ENCODE data around the gene PARVA.

PARVA gene

DNA sequence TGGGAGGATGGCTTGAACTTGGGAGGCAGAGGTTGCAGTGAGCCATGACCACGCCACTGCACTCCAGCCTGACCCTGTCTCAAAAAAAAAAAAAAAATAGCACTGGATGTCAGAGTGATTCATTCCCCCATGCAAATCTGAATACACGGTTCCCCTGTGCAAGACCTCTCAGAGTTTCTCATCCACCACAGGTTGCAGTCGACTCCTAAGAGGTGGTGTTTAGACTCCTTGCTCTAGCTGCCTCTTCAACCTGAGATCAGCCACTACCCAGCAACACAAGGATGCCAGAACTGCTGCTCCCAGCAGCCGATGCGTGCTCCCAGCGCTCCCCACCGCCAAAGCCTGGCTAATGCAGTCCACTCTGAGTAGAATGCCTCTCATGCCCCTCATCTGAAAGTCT, 97.5 kb downstream of the PARVA start:
- no peak for TF ChIP-seq EGR1 (IDR thresholded peaks at IDR 0.05)
- no peak for TF ChIP-seq EP300 (IDR thresholded peaks at IDR 0.05; ENCODE audit: borderline replicate concordance)
- TF ChIP-seq FOXM1 (IDR thresholded peaks at IDR 0.05; ENCODE audit: borderline replicate concordance, low read depth), result no peak
- TF ChIP-seq CEBPB (IDR thresholded peaks at IDR 0.05), result no peak
- TF ChIP-seq, protein P1, sequence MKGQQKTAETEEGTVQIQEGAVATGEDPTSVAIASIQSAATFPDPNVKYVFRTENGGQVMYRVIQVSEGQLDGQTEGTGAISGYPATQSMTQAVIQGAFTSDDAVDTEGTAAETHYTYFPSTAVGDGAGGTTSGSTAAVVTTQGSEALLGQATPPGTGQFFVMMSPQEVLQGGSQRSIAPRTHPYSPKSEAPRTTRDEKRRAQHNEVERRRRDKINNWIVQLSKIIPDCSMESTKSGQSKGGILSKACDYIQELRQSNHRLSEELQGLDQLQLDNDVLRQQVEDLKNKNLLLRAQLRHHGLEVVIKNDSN (IDR thresholded peaks at IDR 0.05), result no peak
- TF ChIP-seq TEAD4 (IDR thresholded peaks at IDR 0.05), result no peak
- TF ChIP-seq TAF1 (IDR thresholded peaks at IDR 0.05; ENCODE audit: low read depth), result no peak
- TF ChIP-seq, protein P2, sequence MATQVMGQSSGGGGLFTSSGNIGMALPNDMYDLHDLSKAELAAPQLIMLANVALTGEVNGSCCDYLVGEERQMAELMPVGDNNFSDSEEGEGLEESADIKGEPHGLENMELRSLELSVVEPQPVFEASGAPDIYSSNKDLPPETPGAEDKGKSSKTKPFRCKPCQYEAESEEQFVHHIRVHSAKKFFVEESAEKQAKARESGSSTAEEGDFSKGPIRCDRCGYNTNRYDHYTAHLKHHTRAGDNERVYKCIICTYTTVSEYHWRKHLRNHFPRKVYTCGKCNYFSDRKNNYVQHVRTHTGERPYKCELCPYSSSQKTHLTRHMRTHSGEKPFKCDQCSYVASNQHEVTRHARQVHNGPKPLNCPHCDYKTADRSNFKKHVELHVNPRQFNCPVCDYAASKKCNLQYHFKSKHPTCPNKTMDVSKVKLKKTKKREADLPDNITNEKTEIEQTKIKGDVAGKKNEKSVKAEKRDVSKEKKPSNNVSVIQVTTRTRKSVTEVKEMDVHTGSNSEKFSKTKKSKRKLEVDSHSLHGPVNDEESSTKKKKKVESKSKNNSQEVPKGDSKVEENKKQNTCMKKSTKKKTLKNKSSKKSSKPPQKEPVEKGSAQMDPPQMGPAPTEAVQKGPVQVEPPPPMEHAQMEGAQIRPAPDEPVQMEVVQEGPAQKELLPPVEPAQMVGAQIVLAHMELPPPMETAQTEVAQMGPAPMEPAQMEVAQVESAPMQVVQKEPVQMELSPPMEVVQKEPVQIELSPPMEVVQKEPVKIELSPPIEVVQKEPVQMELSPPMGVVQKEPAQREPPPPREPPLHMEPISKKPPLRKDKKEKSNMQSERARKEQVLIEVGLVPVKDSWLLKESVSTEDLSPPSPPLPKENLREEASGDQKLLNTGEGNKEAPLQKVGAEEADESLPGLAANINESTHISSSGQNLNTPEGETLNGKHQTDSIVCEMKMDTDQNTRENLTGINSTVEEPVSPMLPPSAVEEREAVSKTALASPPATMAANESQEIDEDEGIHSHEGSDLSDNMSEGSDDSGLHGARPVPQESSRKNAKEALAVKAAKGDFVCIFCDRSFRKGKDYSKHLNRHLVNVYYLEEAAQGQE (IDR thresholded peaks at IDR 0.05; ENCODE audit: low read depth), result no peak
- TF ChIP-seq YY1 (IDR thresholded peaks at IDR 0.05; ENCODE audit: low read depth), result no peak
- TF ChIP-seq NFIC (IDR thresholded peaks at IDR 0.05), result no peak
- no peak for TF ChIP-seq CREB1 (IDR thresholded peaks at IDR 0.05; ENCODE audit: low read depth)

DNA sequence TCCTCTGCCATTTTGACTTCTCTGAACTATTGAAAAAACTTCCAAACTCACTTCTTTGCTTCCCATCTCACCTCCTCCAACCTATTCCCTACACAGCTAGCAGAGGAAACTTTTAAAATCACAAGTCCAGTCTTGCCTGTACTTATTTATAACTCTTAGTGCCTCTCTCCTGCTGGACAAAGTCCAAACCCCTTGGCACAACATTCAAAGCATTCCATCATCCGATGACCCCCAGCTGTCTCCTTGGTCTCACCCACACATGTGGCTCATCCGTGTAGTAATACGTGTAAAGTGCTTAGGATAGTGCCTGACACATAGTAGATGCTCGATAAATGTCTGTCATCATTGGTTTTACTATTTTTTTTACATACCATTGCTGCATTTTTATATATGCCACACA, 101.4 kb downstream of the PARVA start:
- TF ChIP-seq, protein P1 (IDR thresholded peaks at IDR 0.05), result no peak
- TF ChIP-seq ZBTB7A (IDR thresholded peaks at IDR 0.05; ENCODE audit: low read depth) (no peak), YY1 (IDR thresholded peaks at IDR 0.05; ENCODE audit: low read depth) (no peak), TEAD4 (IDR thresholded peaks at IDR 0.05) (no peak), CREB1 (IDR thresholded peaks at IDR 0.05; ENCODE audit: low read depth) (no peak), TAF1 (IDR thresholded peaks at IDR 0.05; ENCODE audit: low read depth) (no peak), EGR1 (IDR thresholded peaks at IDR 0.05) (no peak), TCF12 (IDR thresholded peaks at IDR 0.05; ENCODE audit: low read depth) (no peak), FOXM1 (IDR thresholded peaks at IDR 0.05; ENCODE audit: borderline replicate concordance, low read depth) (no peak), EP300 (IDR thresholded peaks at IDR 0.05; ENCODE audit: borderline replicate concordance) (no peak), NFIC (IDR thresholded peaks at IDR 0.05) (no peak), RAD21 (IDR thresholded peaks at IDR 0.05; ENCODE audit: low read depth) (no peak), CEBPB (IDR thresholded peaks at IDR 0.05) (no peak)
- TF ChIP-seq, protein P2 (IDR thresholded peaks at IDR 0.05; ENCODE audit: low read depth), result no peak
- TF ChIP-seq, protein P3, sequence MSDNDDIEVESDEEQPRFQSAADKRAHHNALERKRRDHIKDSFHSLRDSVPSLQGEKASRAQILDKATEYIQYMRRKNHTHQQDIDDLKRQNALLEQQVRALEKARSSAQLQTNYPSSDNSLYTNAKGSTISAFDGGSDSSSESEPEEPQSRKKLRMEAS (IDR thresholded peaks at IDR 0.05), result no peak

DNA sequence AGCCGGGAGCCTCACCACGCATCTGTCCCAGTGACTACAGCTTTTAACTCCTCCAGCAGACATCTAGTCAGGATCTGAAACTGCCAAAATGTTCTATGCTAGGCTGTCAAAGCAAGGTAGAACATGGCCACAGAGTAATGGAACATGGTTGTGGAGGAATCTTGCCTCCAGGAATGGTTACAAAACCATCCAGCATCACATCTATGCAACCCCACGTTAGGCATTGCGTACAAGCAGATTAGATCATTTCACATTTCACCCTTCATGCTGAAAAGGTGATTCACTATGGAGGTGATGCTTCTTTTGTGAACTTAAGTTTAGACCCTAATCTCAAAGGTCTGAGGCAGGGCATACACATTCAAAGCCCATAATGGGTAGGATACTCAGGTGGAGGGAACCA, 103.0 kb downstream of the PARVA start:
- TF ChIP-seq TEAD4 (IDR thresholded peaks at IDR 0.05), result no peak
- TF ChIP-seq, protein P3 (IDR thresholded peaks at IDR 0.05), result no peak
- no peak for TF ChIP-seq EP300 (IDR thresholded peaks at IDR 0.05; ENCODE audit: borderline replicate concordance)
- TF ChIP-seq YY1 (IDR thresholded peaks at IDR 0.05; ENCODE audit: low read depth), result no peak
- TF ChIP-seq FOXM1 (IDR thresholded peaks at IDR 0.05; ENCODE audit: borderline replicate concordance, low read depth), result no peak
- TF ChIP-seq CREB1 (IDR thresholded peaks at IDR 0.05; ENCODE audit: low read depth), result no peak
- no peak for TF ChIP-seq EGR1 (IDR thresholded peaks at IDR 0.05)
- TF ChIP-seq CEBPB (IDR thresholded peaks at IDR 0.05), result no peak
- no peak for TF ChIP-seq TAF1 (IDR thresholded peaks at IDR 0.05; ENCODE audit: low read depth)
- TF ChIP-seq, protein P1 (IDR thresholded peaks at IDR 0.05), result no peak
- TF ChIP-seq TCF12 (IDR thresholded peaks at IDR 0.05; ENCODE audit: low read depth), result no peak
- TF ChIP-seq, protein P2 (IDR thresholded peaks at IDR 0.05; ENCODE audit: low read depth), result no peak
- no peak for TF ChIP-seq NFIC (IDR thresholded peaks at IDR 0.05)
- no peak for TF ChIP-seq RAD21 (IDR thresholded peaks at IDR 0.05; ENCODE audit: low read depth)

DNA sequence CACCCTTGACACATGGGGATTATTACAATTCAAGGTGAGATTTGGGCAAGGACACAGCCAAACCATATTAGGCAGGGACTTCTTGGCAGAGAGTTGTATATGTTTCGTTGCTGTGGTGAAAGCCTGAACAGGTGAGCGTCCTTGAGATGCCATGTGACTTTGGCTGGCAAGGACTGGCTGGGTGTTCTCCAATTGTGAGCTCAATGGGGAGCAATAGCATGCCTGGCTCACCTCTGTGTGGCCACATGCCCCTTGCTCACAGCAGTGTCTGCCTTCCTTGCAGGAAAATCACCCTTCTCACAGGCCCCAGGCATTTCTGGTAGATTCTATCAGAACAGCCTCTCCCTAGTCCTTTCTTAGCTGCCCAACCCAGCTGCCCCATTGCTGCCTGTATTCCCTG, 105.5 kb downstream of the PARVA start:
- TF ChIP-seq, protein P1 (IDR thresholded peaks at IDR 0.05), result no peak
- no peak for TF ChIP-seq TAF1 (IDR thresholded peaks at IDR 0.05; ENCODE audit: low read depth)
- no peak for TF ChIP-seq TCF12 (IDR thresholded peaks at IDR 0.05; ENCODE audit: low read depth)
- TF ChIP-seq RAD21 (IDR thresholded peaks at IDR 0.05; ENCODE audit: low read depth), result no peak
- no peak for TF ChIP-seq FOXM1 (IDR thresholded peaks at IDR 0.05; ENCODE audit: borderline replicate concordance, low read depth)
- TF ChIP-seq CREB1 (IDR thresholded peaks at IDR 0.05; ENCODE audit: low read depth), result no peak
- no peak for TF ChIP-seq EGR1 (IDR thresholded peaks at IDR 0.05)

Measured in Ishikawa (cell line).